ENCODE results near the gene BCAR1.

- TF ChIP-seq, protein P1, sequence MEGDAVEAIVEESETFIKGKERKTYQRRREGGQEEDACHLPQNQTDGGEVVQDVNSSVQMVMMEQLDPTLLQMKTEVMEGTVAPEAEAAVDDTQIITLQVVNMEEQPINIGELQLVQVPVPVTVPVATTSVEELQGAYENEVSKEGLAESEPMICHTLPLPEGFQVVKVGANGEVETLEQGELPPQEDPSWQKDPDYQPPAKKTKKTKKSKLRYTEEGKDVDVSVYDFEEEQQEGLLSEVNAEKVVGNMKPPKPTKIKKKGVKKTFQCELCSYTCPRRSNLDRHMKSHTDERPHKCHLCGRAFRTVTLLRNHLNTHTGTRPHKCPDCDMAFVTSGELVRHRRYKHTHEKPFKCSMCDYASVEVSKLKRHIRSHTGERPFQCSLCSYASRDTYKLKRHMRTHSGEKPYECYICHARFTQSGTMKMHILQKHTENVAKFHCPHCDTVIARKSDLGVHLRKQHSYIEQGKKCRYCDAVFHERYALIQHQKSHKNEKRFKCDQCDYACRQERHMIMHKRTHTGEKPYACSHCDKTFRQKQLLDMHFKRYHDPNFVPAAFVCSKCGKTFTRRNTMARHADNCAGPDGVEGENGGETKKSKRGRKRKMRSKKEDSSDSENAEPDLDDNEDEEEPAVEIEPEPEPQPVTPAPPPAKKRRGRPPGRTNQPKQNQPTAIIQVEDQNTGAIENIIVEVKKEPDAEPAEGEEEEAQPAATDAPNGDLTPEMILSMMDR (IDR thresholded peaks at IDR 0.05): no peak
- TF ChIP-seq POLR2A (IDR thresholded peaks at IDR 0.05) (no peak), POLR2AphosphoS5 (IDR thresholded peaks at IDR 0.05) (no peak)
These were observed 11.8 kb downstream of the BCAR1 start for GRCh38 chr16:75239542-75240122.

All from prostate gland (tissue), 2 donors.